ENCODE results near the gene ZBED1.
"Not testable (repeated sequence)": the region's sequence is repeated elsewhere in the genome, so short reads cannot be mapped to it uniquely, and the experiment has no call there.

The ZBED1 gene

GRCh38 chrX:2471126-2471525, 29.6 kb downstream of the ZBED1 start:
- not testable (repeated sequence) for DNase-seq

DNA sequence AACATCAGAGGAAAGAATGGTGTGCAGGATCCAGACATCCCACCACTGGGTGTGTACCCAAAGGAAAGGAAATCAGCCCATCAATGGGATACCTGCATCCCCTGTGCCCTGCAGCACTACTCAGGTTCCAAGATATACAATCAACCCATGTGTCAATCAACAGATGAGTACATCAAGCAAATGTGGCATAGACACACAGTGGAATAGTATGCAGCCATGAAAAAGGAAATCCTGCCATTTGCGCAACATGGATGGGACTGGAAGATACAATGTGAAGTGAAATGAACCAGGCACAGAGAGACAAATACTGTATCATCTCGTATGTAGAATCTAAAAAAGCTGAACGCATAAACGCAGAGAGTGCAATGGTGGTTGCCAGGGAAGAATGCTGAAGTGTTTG, 30.9 kb downstream of the ZBED1 start:
- not testable (repeated sequence) for DNase-seq

GRCh38 chrX:2469196-2469685, 31.5 kb downstream of the ZBED1 start:
- DNase-seq = no peak

DNA sequence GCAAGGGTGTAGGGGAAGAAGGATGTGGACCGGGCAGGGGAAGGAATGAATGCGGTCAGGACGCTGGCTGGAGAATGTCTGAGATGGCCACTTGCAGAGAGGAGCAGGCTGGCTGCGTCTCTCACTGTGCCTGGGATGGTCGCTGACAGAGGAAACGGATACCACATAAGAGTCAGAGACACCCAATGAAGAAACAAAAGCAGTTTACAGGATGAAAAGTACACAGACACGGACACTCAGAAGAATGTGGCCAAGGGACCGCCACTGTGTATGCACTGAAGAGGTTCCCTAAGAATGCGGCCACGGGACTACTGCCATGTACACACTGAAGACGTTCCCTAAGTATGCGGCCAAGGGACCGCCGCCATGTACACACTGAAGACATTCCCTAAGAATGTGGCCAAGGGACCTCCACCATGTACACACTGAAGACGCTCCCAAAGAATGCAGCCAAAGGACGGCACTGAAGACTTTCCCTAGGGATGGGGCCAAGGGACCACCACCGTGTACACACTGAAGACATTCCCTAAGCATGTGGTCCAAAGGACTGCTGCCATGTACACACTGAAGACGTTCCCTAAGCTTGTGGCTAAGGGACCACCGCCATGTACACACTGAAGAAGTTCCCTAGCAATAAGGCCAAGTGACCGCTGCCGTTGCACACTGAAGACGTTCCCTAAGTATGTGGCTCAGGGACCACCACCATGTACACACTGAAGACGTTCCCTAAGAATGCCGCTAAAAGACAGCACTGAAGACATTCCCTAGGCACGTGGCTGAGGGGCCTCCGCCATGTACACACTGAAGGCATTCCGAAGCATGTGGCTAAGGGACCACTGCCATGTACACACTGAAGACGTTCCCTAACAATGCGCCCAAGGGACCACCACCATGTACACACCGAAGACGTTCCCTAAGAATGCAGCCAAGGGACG, 32.2 kb downstream of the ZBED1 start:
- DNase-seq = no peak

GRCh38 chrX:2466876-2467656, 33.7 kb downstream of the ZBED1 start:
- no peak for DNase-seq

DNA sequence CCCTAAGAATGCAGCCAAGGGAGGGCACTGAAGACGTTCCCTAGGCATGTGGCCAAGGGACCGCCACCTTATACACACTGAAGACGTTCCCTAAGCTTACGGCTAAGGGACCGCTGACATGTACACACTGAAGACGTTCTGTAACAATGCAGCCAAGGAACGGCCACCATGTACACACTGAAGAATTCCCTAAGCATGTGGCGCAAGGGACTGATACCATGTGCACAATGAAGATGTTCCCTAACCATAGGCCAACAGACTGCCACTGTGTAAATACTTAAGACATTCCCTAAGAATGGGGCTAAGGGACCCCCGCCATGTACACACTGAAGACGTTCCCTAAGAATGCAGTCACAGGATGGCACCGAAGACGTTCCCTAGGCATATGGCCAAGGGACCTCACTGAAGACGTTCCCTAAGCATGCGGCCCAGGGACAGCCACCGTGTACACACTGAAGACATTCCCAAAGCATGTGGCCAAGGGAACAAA, 36.1 kb downstream of the ZBED1 start:
- DNase-seq = no peak

GRCh38 chrX:2463973-2464676, 36.7 kb downstream of the ZBED1 start:
- DNase-seq = no peak

GRCh38 chrX:2463481-2463880, 37.3 kb downstream of the ZBED1 start:
- not testable (repeated sequence) for DNase-seq

DNA sequence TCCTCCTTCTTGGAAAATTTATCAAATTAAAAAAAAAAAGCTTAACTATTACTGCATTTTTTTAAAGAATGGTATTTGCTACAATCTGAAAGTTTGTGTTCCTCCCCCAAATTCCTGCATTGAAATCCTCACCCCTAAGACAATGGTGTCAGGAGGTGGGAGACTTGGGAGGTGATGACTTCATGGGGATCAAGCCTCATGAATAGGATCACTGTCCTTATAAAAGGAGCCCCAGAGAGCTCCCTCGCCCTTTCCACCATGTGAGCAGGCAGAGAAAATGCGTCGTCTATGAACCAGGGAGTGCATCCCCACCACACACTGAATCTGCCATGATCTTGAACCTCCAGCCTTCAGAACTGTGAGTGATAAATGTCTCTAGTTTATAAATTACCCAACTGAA, 38.0 kb downstream of the ZBED1 start:
- no peak for DNase-seq

GRCh38 chrX:2462074-2462473, 38.7 kb downstream of the ZBED1 start:
- no peak for DNase-seq

- DNase-seq = no peak
Observed at GRCh38 chrX:2461711-2462016, 39.1 kb downstream of the ZBED1 start.

DNA sequence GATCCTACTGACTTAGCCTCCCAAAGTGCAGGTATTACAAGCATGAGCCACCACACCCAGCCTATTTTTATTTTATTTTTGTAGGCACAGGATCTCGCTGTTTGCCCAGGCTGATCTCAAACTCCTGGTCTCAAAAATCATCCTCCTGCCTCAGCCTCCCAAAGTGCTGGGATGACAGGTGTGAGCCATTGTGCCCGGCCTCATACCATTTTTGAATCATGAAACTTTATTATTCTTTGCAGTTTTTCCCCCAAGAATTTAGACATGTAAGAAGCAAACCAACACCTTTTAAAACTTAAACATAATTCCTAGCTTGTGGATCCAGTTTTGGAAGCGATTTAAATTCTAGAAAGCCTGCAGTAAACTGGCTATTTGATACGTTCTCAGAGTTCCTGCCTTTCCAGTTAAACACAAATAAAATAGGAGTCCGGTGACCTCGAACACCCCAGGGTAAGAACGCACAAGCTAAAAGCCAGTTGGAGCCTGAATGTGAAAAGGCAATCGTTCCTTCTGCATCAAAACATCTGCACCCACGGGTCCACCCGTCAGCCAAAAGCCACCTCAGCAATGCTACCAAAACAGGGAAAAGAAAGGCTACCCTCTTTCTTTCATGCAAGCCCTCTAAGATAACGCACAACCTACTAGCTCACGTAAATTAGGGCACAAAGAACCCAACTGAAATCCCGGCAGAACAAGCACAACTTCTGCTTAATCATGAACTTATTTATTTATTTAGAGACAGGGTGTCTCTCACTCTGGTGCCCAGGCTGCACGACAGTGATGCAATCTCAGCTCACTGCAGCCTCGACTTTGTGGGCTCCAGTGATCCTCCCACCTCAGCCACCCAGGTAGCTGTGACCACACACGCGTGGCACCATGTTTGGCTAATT, 39.7 kb downstream of the ZBED1 start:
- not testable (repeated sequence) for DNase-seq

DNA sequence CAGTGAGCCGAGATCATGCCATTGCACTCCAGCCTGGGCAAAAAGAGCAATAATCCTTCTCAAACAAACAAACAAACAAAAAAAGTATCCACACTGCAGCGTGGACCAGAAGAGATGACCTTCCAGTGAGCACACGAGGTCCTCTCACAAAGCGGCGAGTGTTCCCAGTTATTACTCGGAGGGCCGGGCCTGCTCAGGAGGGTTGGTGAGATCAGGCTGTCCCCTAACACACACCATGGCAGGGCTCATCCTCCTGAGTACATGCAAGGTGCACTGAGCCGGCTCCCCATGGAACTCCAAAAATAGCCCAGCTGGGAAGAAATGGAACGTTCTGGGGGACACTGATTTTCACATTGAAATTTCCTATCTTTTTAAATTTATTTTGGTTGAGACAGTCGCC, 40.7 kb downstream of the ZBED1 start:
- DNase-seq = not testable (repeated sequence)

- no peak for DNase-seq
Observed at GRCh38 chrX:2458309-2458708, 42.5 kb downstream of the ZBED1 start.

- no peak for DNase-seq
Observed at GRCh38 chrX:2457289-2458133, 43.3 kb downstream of the ZBED1 start.

GRCh38 chrX:2456091-2456490, 44.7 kb downstream of the ZBED1 start:
- DNase-seq = not testable (repeated sequence)

DNA sequence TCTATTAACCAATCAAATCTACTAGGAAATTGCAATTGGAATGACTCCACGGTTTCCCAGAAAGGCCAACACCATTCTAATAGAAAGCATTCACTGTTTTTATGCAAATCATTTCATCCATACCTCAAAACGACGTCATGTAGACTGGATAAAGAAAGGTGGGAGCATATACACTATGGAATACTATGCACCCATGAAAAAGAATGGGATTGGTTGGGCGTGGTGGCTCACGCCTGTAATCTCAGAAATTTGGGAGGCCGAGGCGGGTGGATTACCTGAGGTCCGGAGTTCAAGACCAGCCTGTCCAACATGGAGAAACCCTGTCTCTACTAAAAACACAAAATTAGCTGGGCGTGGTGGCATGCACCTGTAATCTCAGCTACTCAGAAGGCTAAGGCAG, 46.2 kb downstream of the ZBED1 start:
- not testable (repeated sequence) for DNase-seq

GRCh38 chrX:2452799-2453198, 48.0 kb downstream of the ZBED1 start:
- DNase-seq = no peak

GRCh38 chrX:2452317-2452784, 48.4 kb downstream of the ZBED1 start:
- DNase-seq = no peak

- DNase-seq = no peak
Observed at GRCh38 chrX:2451501-2452316, 49.1 kb downstream of the ZBED1 start.

All from stimulated activated CD8-positive, alpha-beta memory T cell treated with anti-CD3 and anti-CD28 coated beads, Interleukin-4, amount 100 ng/mL, for 48 hours (primary cell).